GM12878 (cell line): ENCODE data around the gene FREM2. TPM values are rescaled to one million over a fixed set of nuclear protein-coding genes. Genes with fewer than 3 reads are reported as not detected.

ENCODE experiments used
- ATAC-seq: fragments of 200-7000 bp; cut with Tn5 transposase; 3 replicates; pipeline ENCODE4 v1.9.1; 2020; ENCODE audit warnings: mild to moderate bottlenecking, moderate library complexity
- BruUV-seq: library from RNA; stranded (reverse); fragments of 400-500 nt; replicated peaks from 2 replicates; lab custom pipeline; 2021; lab: Mats Ljungman, UMichigan
- CTCF ChIA-PET: fragments of 300-600 bp; sonication (Branson Sonifier 250); formaldehyde crosslinking; extraction: SDS; loops from one replicate; lab custom pipeline; 2021; ENCODE audit warnings: inconsistent platforms; lab: Yijun Ruan, JAX
- POLR2A ChIA-PET: fragments of 350-600 bp; formaldehyde crosslinking; extraction: SDS; loops from one replicate; lab custom pipeline; 2021; ENCODE audit warnings: inconsistent platforms; lab: Charles Lee
- RAD21 ChIA-PET: fragments of 300-600 bp; sonication (Branson Sonifier 250); formaldehyde crosslinking; loops from one replicate; lab custom pipeline; 2023; ENCODE audit warnings: antibody characterized with exemption; ENCODE audit not compliant: unreplicated experiment; lab: Charles Lee
- SMC1A ChIA-PET: fragments of 300-600 bp; sonication (Branson Sonifier 250); formaldehyde crosslinking; loops from one replicate; lab custom pipeline; 2023; ENCODE audit not compliant: unreplicated experiment, uncharacterized antibody; lab: Charles Lee
- DNase-seq: peaks from one replicate; pipeline ENCODE4 v3.0.0-alpha.2; 2011; ENCODE audit warnings: low read depth, low spot score
- FAIRE-seq: peaks from 3 replicates; lab custom pipeline; 2011; peaks lifted over from hg19 to GRCh38; lab: Jason Lieb, UNC
- H2AFZ ChIP-seq: 2 replicates; pipeline ENCODE4 v1.6.0; 2011; ENCODE audit warnings: low read depth, low read length, control low read depth; ENCODE audit not compliant: control insufficient read depth
- H3K27ac ChIP-seq: 2 replicates; pipeline ENCODE4 v1.5.1; 2011; ENCODE audit warnings: control low read depth; ENCODE audit not compliant: control insufficient read depth, insufficient read depth
- H3K27me3 ChIP-seq, 2 experiments: replicated peaks in 1 of 2; 2 replicates each; pipeline versions ENCODE4 v1.6.0 to v1.6.1; 2011; ENCODE audit warnings: low read length in 1 of 2; ENCODE audit not compliant: control insufficient read depth in 2 of 2, insufficient read depth in 2 of 2
- H3K36me3 ChIP-seq, 2 experiments: 2 replicates each; pipeline ENCODE4 v1.5.1; 2011; ENCODE audit warnings: low read length in 1 of 2; ENCODE audit not compliant: control insufficient read depth in 2 of 2, insufficient read depth in 2 of 2
- H3K4me1 ChIP-seq: 2 replicates; pipeline ENCODE4 v1.6.1; 2011; ENCODE audit warnings: mild to moderate bottlenecking, low read length, moderate library complexity, mixed read lengths; ENCODE audit not compliant: control insufficient read depth, insufficient read depth
- H3K4me2 ChIP-seq: 2 replicates; pipeline ENCODE4 v1.6.0; 2011; ENCODE audit warnings: control low read depth; ENCODE audit not compliant: control insufficient read depth, insufficient read depth
- H3K4me3 ChIP-seq: fragments of 200-600 bp; sonication (generic); 2 replicates; pipeline ENCODE4 v1.5.1; 2016
- H3K79me2 ChIP-seq: 2 replicates; pipeline ENCODE4 v1.6.0; 2011; ENCODE audit warnings: low read length; ENCODE audit not compliant: control insufficient read depth, insufficient read depth
- H3K9ac ChIP-seq: 2 replicates; pipeline ENCODE4 v1.8.0; 2011; ENCODE audit warnings: low read length, control low read depth, mixed read lengths; ENCODE audit not compliant: control insufficient read depth, insufficient read depth
- H3K9me3 ChIP-seq: replicated peaks from 3 replicates; pipeline ENCODE4 v1.5.1; 2011; ENCODE audit warnings: mild to moderate bottlenecking, low read length; ENCODE audit not compliant: control insufficient read depth, insufficient read depth
- H4K20me1 ChIP-seq: 2 replicates; pipeline ENCODE4 v1.6.0; 2011; ENCODE audit not compliant: control insufficient read depth, insufficient read depth
- BHLHE40 ChIP-seq, 2 experiments: fragments of 450-650 bp in 1 of 2; IDR thresholded peaks; 2 replicates each; pipeline ENCODE4 v1.6.1; 2011 to 2017; ENCODE audit warnings: low read depth in 2 of 2, borderline replicate concordance in 1 of 2, improper control_type of control experiment in 1 of 2, low read length in 1 of 2, mild to moderate bottlenecking in 1 of 2
- CEBPZ ChIP-seq: fragments of 150-350 bp; IDR thresholded peaks from 2 replicates; pipeline ENCODE4 v1.6.1; 2016; ENCODE audit warnings: low read depth, low read length
- EP300 ChIP-seq, 2 experiments: fragments of 150-350 bp in 1 of 2; IDR thresholded peaks; 2 replicates each; pipeline ENCODE4 v1.6.1; 2011 to 2012; ENCODE audit warnings: low read depth in 2 of 2, low read length in 2 of 2, borderline replicate concordance in 1 of 2, improper control_type of control experiment in 1 of 2, inconsistent platforms in 1 of 2; ENCODE audit not compliant: control insufficient read depth in 1 of 2
- IKZF2 ChIP-seq, 2 experiments: fragments of 450-650 bp; IDR thresholded peaks; 2 replicates each; pipeline ENCODE4 v1.6.1; 2017; ENCODE audit warnings: mild to moderate bottlenecking in 2 of 2, moderate library complexity in 2 of 2
- MEF2B ChIP-seq: fragments of 450-650 bp; IDR thresholded peaks from 2 replicates; pipeline ENCODE4 v1.6.1; 2018; ENCODE audit warnings: mild to moderate bottlenecking, moderate library complexity; ENCODE audit not compliant: partially characterized antibody, poor library complexity, severe bottlenecking
- MTA2 ChIP-seq: fragments of 450-650 bp; IDR thresholded peaks from 2 replicates; pipeline ENCODE4 v1.6.1; 2016; ENCODE audit warnings: low read depth, mild to moderate bottlenecking, moderate library complexity
- POLR2AphosphoS2 ChIP-seq: IDR thresholded peaks from 2 replicates; pipeline ENCODE4 v1.6.1; 2011; ENCODE audit warnings: low read depth, mild to moderate bottlenecking, low read length, improper control_type of control experiment, moderate library complexity
- RAD51 ChIP-seq: fragments of 450-650 bp; IDR thresholded peaks from 2 replicates; pipeline ENCODE4 v1.6.1; 2016; ENCODE audit warnings: moderate library complexity, mild to moderate bottlenecking, inconsistent platforms
- RELA ChIP-seq: fragments of 450-650 bp; IDR thresholded peaks from 2 replicates; pipeline ENCODE4 v1.8.0; 2014; ENCODE audit warnings: borderline replicate concordance; ENCODE audit not compliant: partially characterized antibody
- RELB ChIP-seq: fragments of 450-650 bp; IDR thresholded peaks from 2 replicates; pipeline ENCODE4 v1.6.1; 2017; ENCODE audit warnings: low read depth, mild to moderate bottlenecking, moderate library complexity
- RUNX3 ChIP-seq: IDR thresholded peaks from 2 replicates; pipeline ENCODE4 v1.6.1; 2012; ENCODE audit warnings: low read length, inconsistent platforms
- ZNF384 ChIP-seq: IDR thresholded peaks from 2 replicates; pipeline ENCODE4 v1.6.1; 2012; ENCODE audit warnings: low read depth, mild to moderate bottlenecking, low read length, improper control_type of control experiment, borderline replicate concordance
- WGBS: methylation state at CpG from one replicate; pipeline ENCODE4 v1.1.6; 2016; ENCODE audit warnings: low lambda C conversion rate; ENCODE audit not compliant: insufficient replicate concordance, insufficient coverage; ENCODE audit errors: missing lambda C conversion rate; 5-methylcytosine and 5-hydroxymethylcytosine counted together
- in situ Hi-C: fragments of 300-500 bp; cut with MboI; formaldehyde crosslinking; loops from 9 replicates; pipeline ENCODE4 v1.14.3; 2018; ENCODE audit warnings: mixed read lengths
- intact Hi-C: fragments of 100-400 bp; cut with micrococcal nuclease; formaldehyde crosslinking; loops from one replicate; pipeline ENCODE4 v1.14.2; 2022; ENCODE audit not compliant: unreplicated experiment
- polyA plus RNA-seq, 11 experiments: library from polyadenylated mRNA; depleted of rRNA in 4 of 11; unstranded in 6 of 11; stranded (reverse) in 5 of 11; fragments of >200 nt; fragmentation: Nextera tagmentation in 4 of 11; fragmentation: Illumina TruSeq in 1 of 11; extraction: Ambion mirVana in 4 of 11; extraction: Trizol in 1 of 11; gene quantifications; 1 replicate in 1 of 11; 2 replicates in 10 of 11; pipeline versions ENCODE4 v1.2.1 to v1.2.3, GENCODE V29; 2011 to 2016; ENCODE audit warnings: inconsistent platforms in 2 of 11, missing spikeins in 2 of 11, low read depth in 1 of 11
- total RNA-seq, 4 experiments: library from RNA; depleted of rRNA in 3 of 4; stranded (reverse); fragments of >200 nt in 3 of 4; fragmentation: Illumina TruSeq in 1 of 4; extraction: Trizol in 1 of 4; gene quantifications; 2 replicates each; pipeline versions ENCODE4 v1.2.1 to v1.2.3, GENCODE V29; 2013 to 2021

FREM2 gene
- total and polyA plus RNA-seq, 10 of the 15 experiments (the other 5 are each of a cell fraction or from before 2014, with no cell fraction given): 0.02 to 0.12 (median 0.05) TPM; not detected in 2

DNA sequence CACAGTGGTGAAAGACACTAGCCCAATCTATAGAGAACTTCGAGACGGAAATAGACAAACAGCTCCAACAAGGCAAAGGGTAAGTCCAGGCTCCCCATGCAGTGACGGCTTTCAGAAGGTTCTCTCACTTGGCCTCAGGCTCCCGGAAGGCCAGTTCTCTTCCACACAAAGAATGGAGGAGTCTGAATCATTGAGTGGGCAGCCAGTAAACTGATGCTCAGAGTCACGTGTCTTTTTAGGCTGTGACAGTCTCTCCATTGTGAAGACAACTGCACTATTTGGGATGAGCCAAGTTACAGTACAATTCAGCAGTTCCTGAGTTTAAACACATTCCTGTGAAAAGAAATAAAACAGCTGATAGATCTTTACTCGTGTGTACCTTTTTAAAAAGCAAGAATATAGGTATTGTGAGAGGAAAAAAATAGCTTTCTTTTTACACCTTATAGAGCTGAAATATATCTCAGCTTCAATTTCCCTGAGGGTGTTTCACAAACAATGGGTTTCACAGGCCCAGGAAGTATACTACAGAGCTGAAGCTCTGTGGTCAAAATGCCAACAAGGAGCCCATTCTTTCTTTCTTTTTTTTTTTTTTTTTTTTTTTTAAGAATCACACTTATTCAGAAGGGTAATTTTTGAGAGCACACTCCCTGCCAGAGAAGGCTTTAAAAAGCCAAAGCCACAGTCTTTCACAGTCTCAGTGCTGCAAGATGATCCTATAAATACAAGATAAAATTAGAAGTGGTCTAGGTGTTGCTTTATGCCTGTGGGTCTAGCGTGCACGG, 135.1 kb downstream of the FREM2 start:
- WGBS: 10% methylated on average over 8 of the region's 8 CpGs

More for the DNA sequence above, 135.1 kb downstream of the FREM2 start:
- RAD21 ChIA-PET: interaction anchor here (0.7 to 1.3 kb wide), 8 partner anchors 29 to 1944 kb away, joined by 3 to 6 read pairs (median 4); partner anchors contain the start of gene FREM2
- SMC1A ChIA-PET: interaction anchor here (0.7 to 2.0 kb wide), 9 partner anchors 16 to 1696 kb away, joined by 3 to 10 read pairs (median 5); no protein-coding TSS in a partner anchor
- Histone ChIP-seq H3K27ac (peak overlapping the region; percentile 21; the same call in 1 of the 2 replicates), H3K27me3 (no peaks in the 10 kb centered on the region), H3K79me2 (no peaks in the 10 kb centered on the region), H3K4me1 (no peaks in the 10 kb centered on the region), H3K9me3 (no peaks in the 10 kb centered on the region; the same call in 2 of the 3 replicates), H3K4me2 (no peak overlapping the region), H3K9ac (no peak overlapping the region), H4K20me1 (no peaks in the 10 kb centered on the region), H2AFZ (peak overlapping the region; percentile 1; the same call in 1 of the 2 replicates), H3K36me3 (no peaks in the 10 kb centered on the region), H3K4me3 (no peak overlapping the region)
- no peak for DNase-seq
- BruUV-seq: no TSS peak
- POLR2A ChIA-PET: interaction anchor here (0.6 to 0.9 kb wide), 3 partner anchors 54 to 596 kb away, joined by 3 to 7 read pairs (median 4); no protein-coding TSS in a partner anchor
- FAIRE-seq: no peak
- intact Hi-C loops (loop anchor here (5.0 kb wide), 1 partner anchor 40 kb away; no protein-coding TSS in a partner anchor), in situ Hi-C loops (no loop called here)
- ATAC-seq: peak; percentile 52
- no peak for TF ChIP-seq CEBPZ
- peak; percentile 36 for TF ChIP-seq MEF2B
- peak; percentile 35; the same call in 1 of the 2 replicates for TF ChIP-seq MTA2
- TF ChIP-seq POLR2AphosphoS2: no peak
- peak in 1 of 2 experiments; percentile 47; a peak in 2 of 4 replicates for TF ChIP-seq BHLHE40 (IDR thresholded peaks at IDR 0.05; ENCODE audit: borderline replicate concordance in 1 of 2, low read depth in 2 of 2, low read length in 1 of 2)
- peak; percentile 77 for TF ChIP-seq RAD51
- TF ChIP-seq EP300 (IDR thresholded peaks at IDR 0.05; ENCODE audit: borderline replicate concordance in 1 of 2, control insufficient read depth in 1 of 2, low read depth in 2 of 2, low read length in 2 of 2): peak in 1 of 2 experiments; percentile 65; a peak in 1 of 4 replicates
- TF ChIP-seq RELB: peak; percentile 63; the same call in 1 of the 2 replicates
- TF ChIP-seq RELA: no peak
- TF ChIP-seq ZNF384: peak; percentile 95
- TF ChIP-seq RUNX3: peak; percentile 27; the same call in 1 of the 2 replicates
- peak in 1 of 2 experiments; percentile 31; a peak in 1 of 4 replicates for TF ChIP-seq IKZF2 (IDR thresholded peaks at IDR 0.05)
- CTCF ChIA-PET: interaction anchor here (0.6 to 1.3 kb wide), 6 partner anchors 35 to 238 kb away, joined by 3 to 7 read pairs (median 3); partner anchors contain the start of gene FREM2
